Body of pancreas (tissue), 4 donors: ENCODE measurements around the gene VWA2.

Source experiments
- POLR2A ChIP-seq, 3 donors: fragments of 450-650 bp; IDR thresholded peaks; one replicate each; pipeline ENCODE4 v1.6.1; 2016; ENCODE audit warnings: antibody characterized with exemption in 3 of 3, mild to moderate bottlenecking in 2 of 3
- TF ChIP-seq, protein P1 (sequence below), 7 experiments: fragments of 450-650 bp in 4 of 7; fragments of 200-600 bp in 3 of 7; sonication (generic) in 3 of 7; IDR thresholded peaks; one replicate each; pipeline ENCODE4 v1.5.1; 2016 to 2019; ENCODE audit warnings: antibody characterized with exemption in 7 of 7

GRCh38 chr10:114276066-114276465 lies 37.0 kb downstream of the VWA2 start:
- TF ChIP-seq, protein P1, sequence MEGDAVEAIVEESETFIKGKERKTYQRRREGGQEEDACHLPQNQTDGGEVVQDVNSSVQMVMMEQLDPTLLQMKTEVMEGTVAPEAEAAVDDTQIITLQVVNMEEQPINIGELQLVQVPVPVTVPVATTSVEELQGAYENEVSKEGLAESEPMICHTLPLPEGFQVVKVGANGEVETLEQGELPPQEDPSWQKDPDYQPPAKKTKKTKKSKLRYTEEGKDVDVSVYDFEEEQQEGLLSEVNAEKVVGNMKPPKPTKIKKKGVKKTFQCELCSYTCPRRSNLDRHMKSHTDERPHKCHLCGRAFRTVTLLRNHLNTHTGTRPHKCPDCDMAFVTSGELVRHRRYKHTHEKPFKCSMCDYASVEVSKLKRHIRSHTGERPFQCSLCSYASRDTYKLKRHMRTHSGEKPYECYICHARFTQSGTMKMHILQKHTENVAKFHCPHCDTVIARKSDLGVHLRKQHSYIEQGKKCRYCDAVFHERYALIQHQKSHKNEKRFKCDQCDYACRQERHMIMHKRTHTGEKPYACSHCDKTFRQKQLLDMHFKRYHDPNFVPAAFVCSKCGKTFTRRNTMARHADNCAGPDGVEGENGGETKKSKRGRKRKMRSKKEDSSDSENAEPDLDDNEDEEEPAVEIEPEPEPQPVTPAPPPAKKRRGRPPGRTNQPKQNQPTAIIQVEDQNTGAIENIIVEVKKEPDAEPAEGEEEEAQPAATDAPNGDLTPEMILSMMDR (IDR thresholded peaks at IDR 0.05), result no peak
- TF ChIP-seq POLR2A (IDR thresholded peaks at IDR 0.05), result no peak
